Spleen (tissue), 7 donors: ENCODE results near the gene MZT2B.
"Not testable (repeated sequence)": the region's sequence is repeated elsewhere in the genome, so short reads cannot be mapped to it uniquely, and the experiment has no call there.

Experiments used
- CTCF ChIP-seq, 11 experiments: fragments of 200-600 bp in 7 of 11; fragments of 450-650 bp in 4 of 11; sonication (generic) in 4 of 11; IDR thresholded peaks in 8 of 11; conservative IDR thresholded peaks in 3 of 11; 1 replicate in 7 of 11; 2 replicates in 4 of 11; pipeline versions ENCODE4 v1.4.0 to v1.8.0; 2016 to 2021; ENCODE audit warnings: antibody characterized with exemption in 11 of 11, inconsistent platforms in 4 of 11, mild to moderate bottlenecking in 1 of 11
- POLR2A ChIP-seq, 3 donors: fragments of 450-650 bp; IDR thresholded peaks; one replicate each; pipeline ENCODE4 v1.5.1; 2017; ENCODE audit warnings: antibody characterized with exemption in 3 of 3, mild to moderate bottlenecking in 1 of 3
- donor health status: DM: no; HTN: no; CAD: no; lungs with moderate emphysema.
- donor health status: DM: no; HTN: no; CAD: no.
- donor health status: DM: no; HTN: no; CAD: no.

- TF ChIP-seq CTCF (IDR thresholded peaks at IDR 0.05 in 8 of 11, conservative IDR thresholded peaks at IDR 0.05 in 3 of 11); POLR2A (IDR thresholded peaks at IDR 0.05): not testable (repeated sequence)
These were observed 24.7 kb upstream of the MZT2B start for GRCh38 chr2:130157354-130157753.
